Brain pericyte (primary cell): ENCODE results near the gene ANKS1B.

Source experiments
- DNase-seq: peaks from one replicate; pipeline ENCODE4 v3.0.0-alpha.2; 2012; ENCODE audit warnings: low read depth, low spot score

Gene ANKS1B

GRCh38 chr12:98686603-98687002 lies 1298.1 kb downstream of the ANKS1B start:
- no peak for DNase-seq
